Eye (tissue), 1 donor: ENCODE results near the gene RCSD1.

Experiments used
- DNase-seq: peaks from one replicate; pipeline ENCODE4 v3.0.0-alpha.2; 2015

RCSD1 gene

GRCh38 chr1:167747988-167748387 is 118.0 kb downstream of the RCSD1 start:
- DNase-seq = no peak

GRCh38 chr1:167748906-167749305 is 118.9 kb downstream of the RCSD1 start:
- DNase-seq = no peak

GRCh38 chr1:167749741-167750140 is 119.7 kb downstream of the RCSD1 start:
- DNase-seq = no peak

GRCh38 chr1:167750641-167751040 is 120.6 kb downstream of the RCSD1 start:
- no peak for DNase-seq

GRCh38 chr1:167751676-167752075 is 121.6 kb downstream of the RCSD1 start:
- DNase-seq = no peak

GRCh38 chr1:167752219-167752985 is 122.4 kb downstream of the RCSD1 start:
- DNase-seq = no peak

- DNase-seq = peak; percentile 35
These were observed 125.6 kb downstream of the RCSD1 start for GRCh38 chr1:167755654-167756053.
